A673 (cell line): ENCODE data around the gene PRKG1. TPM values are rescaled to one million over a fixed set of nuclear protein-coding genes. Genes with fewer than 3 reads are reported as not detected.

Experiments used
- BruUV-seq: library from RNA; stranded (reverse); fragments of 400-500 nt; replicated peaks from 2 replicates; lab custom pipeline; 2021; lab: Mats Ljungman, UMichigan
- CTCF ChIA-PET: fragments of 300-600 bp; sonication (Branson Sonifier 250); formaldehyde crosslinking; loops from one replicate; lab custom pipeline; 2022; ENCODE audit warnings: antibody characterized with exemption; lab: Charles Lee
- POLR2A ChIA-PET: fragments of 300-600 bp; sonication (Branson Sonifier 250); formaldehyde crosslinking; loops from one replicate; lab custom pipeline; 2022; ENCODE audit warnings: antibody characterized with exemption; ENCODE audit not compliant: low non-redundant PET; lab: Charles Lee
- DNase-seq: peaks from one replicate; pipeline ENCODE4 v3.0.0-alpha.2; 2015; ENCODE audit warnings: low spot score
- H3K27ac ChIP-seq: fragments of 200-600 bp; sonication (generic); 2 replicates; pipeline ENCODE4 v1.5.1; 2016; ENCODE audit warnings: mixed run types, low read depth, mild to moderate bottlenecking, mixed read lengths, antibody characterized with exemption, low read length; ENCODE audit not compliant: poor library complexity, severe bottlenecking
- H3K27me3 ChIP-seq: fragments of 200-600 bp; sonication (generic); replicated peaks from 2 replicates; pipeline ENCODE4 v1.6.1; 2017; ENCODE audit warnings: mixed run types, low read depth, mild to moderate bottlenecking, mixed read lengths, antibody characterized with exemption, low read length; ENCODE audit not compliant: insufficient read depth, poor library complexity
- H3K36me3 ChIP-seq: fragments of 200-600 bp; sonication (generic); 2 replicates; pipeline ENCODE4 v1.6.1; 2016; ENCODE audit warnings: mixed run types, mild to moderate bottlenecking, mixed read lengths, antibody characterized with exemption, low read length; ENCODE audit not compliant: insufficient read depth, poor library complexity, severe bottlenecking
- H3K4me1 ChIP-seq: fragments of 200-600 bp; sonication (generic); 2 replicates; pipeline ENCODE4 v1.6.1; 2017; ENCODE audit warnings: mixed run types, mild to moderate bottlenecking, mixed read lengths, antibody characterized with exemption, low read length; ENCODE audit not compliant: insufficient read depth, poor library complexity, severe bottlenecking
- H3K4me3 ChIP-seq: fragments of 200-600 bp; sonication (generic); 2 replicates; pipeline ENCODE4 v1.5.1; 2016; ENCODE audit warnings: low read depth, mixed run types, mild to moderate bottlenecking, mixed read lengths, low read length; ENCODE audit not compliant: poor library complexity, severe bottlenecking
- H3K9me3 ChIP-seq: fragments of 200-600 bp; sonication (generic); 2 replicates; pipeline ENCODE4 v1.6.1; 2016; ENCODE audit warnings: mixed run types, low read depth, mild to moderate bottlenecking, mixed read lengths, antibody characterized with exemption, low read length; ENCODE audit not compliant: poor library complexity, severe bottlenecking
- EZH2 ChIP-seq: fragments of 200-600 bp; sonication (generic); IDR thresholded peaks from 2 replicates; pipeline ENCODE4 v1.6.1; 2017; ENCODE audit warnings: borderline replicate concordance, low read depth, mild to moderate bottlenecking, mixed read lengths, antibody characterized with exemption, low read length; ENCODE audit not compliant: poor library complexity, severe bottlenecking
- intact Hi-C: fragments of 100-400 bp; cut with micrococcal nuclease; formaldehyde crosslinking; loops from one replicate; pipeline ENCODE4 v1.10.0; 2022; ENCODE audit not compliant: unreplicated experiment
- total RNA-seq: library from RNA; stranded (reverse); gene quantifications from 2 replicates; pipeline ENCODE4 v1.2.3, GENCODE V29; 2021
- TF ChIP-seq, protein P1 (sequence below): fragments of 300-800, 200-600 bp; sonication (generic); conservative IDR thresholded peaks from 2 replicates; pipeline ENCODE4 v1.5.1; 2017; ENCODE audit warnings: low read depth, mild to moderate bottlenecking, antibody characterized with exemption, low read length, moderate library complexity, mixed read lengths

Gene PRKG1
- total RNA-seq, 1 experiment from 2014 or later: 0.58 TPM

DNA sequence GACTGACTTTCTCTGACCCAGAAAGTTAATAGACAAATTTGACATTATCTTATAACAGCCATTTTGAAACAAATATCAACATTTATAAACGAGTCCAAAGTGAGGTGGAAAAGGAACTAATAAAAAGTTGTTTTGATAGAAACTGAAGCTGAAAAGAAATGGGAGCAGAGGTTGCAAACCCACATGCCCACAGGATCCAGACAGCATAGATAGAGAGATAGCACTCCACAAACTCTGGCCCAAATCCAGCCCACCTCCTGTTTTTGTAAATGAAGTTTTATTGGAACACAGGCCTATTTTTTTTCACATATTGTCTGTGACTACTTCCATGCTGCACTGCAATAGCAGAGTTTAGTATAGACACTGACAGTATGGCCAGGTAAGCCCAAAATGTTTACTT lies 171.9 kb downstream of the PRKG1 start:
- ChIA-PET CTCF (no interaction called here), POLR2A (no interaction called here)
- no peak for DNase-seq
- Histone ChIP-seq H3K27ac (no peak overlapping the region), H3K4me3 (no peak overlapping the region), H3K27me3 (no peaks in the 10 kb centered on the region), H3K9me3 (no peaks in the 10 kb centered on the region), H3K36me3 (no peaks in the 10 kb centered on the region), H3K4me1 (no peaks in the 10 kb centered on the region)
- no TSS peak for BruUV-seq
- TF ChIP-seq EZH2: no peak
- TF ChIP-seq, protein P1, sequence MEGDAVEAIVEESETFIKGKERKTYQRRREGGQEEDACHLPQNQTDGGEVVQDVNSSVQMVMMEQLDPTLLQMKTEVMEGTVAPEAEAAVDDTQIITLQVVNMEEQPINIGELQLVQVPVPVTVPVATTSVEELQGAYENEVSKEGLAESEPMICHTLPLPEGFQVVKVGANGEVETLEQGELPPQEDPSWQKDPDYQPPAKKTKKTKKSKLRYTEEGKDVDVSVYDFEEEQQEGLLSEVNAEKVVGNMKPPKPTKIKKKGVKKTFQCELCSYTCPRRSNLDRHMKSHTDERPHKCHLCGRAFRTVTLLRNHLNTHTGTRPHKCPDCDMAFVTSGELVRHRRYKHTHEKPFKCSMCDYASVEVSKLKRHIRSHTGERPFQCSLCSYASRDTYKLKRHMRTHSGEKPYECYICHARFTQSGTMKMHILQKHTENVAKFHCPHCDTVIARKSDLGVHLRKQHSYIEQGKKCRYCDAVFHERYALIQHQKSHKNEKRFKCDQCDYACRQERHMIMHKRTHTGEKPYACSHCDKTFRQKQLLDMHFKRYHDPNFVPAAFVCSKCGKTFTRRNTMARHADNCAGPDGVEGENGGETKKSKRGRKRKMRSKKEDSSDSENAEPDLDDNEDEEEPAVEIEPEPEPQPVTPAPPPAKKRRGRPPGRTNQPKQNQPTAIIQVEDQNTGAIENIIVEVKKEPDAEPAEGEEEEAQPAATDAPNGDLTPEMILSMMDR: no peak
- intact Hi-C loops: no loop called here

DNA sequence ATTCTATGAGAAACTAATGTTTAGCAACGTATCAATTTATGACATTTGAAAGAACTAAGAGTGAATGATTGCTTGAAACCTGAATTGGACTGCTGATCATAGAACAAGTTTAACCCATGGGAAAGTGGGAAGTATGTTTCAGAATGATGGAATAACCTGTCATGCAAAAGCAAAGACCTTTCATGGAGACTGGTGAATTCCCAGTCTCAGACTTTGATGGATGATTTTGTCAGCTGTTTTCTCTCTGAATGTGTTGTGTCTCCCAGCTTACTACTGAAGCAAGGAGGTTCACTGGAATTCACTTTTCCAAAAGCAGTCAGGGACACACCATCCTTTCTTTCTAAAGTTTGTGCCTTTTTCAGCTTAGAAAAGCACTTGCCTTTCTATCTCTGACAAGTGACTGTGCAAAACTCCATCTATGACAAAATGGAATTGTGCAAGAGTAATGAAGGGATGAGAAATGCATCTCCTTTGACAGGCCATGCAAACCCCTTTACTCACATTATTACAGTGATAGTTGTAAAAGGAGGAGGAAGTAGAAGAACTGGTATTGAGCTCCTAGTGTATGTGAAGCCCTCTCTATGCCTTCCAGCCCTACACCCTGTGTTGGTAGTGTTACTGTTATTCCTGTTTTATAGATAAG lies 176.1 kb downstream of the PRKG1 start:
- DNase-seq: no peak
- TF ChIP-seq, protein P1: no peak
- no peak for TF ChIP-seq EZH2
- Histone ChIP-seq H3K36me3 (no peaks in the 10 kb centered on the region), H3K27ac (no peak overlapping the region), H3K9me3 (no peaks in the 10 kb centered on the region), H3K4me1 (no peaks in the 10 kb centered on the region), H3K4me3 (no peak overlapping the region), H3K27me3 (no peaks in the 10 kb centered on the region)
- CTCF ChIA-PET: no interaction called here
- POLR2A ChIA-PET: no interaction called here
- no TSS peak for BruUV-seq
- intact Hi-C loops: no loop called here

DNA sequence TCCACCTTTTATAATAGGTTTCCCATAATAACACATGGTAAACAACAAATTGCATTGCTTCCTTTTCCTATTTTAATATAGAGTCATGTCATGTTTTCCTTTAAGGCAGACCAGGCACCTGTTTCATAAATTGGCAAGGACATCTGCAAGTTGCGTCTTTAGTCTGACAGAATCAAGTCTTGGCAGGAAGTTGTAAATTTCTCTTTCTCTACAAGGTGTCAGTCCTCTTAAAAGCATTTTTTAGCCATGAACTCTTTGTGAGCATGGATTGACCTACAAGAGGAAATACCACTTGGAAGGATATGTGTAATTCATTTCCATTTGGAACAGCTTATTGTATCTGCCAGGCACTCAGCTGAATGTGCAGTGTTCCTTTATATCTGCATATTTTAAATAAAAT lies 176.8 kb downstream of the PRKG1 start:
- H3K4me3 ChIP-seq: no peak overlapping the region
- H3K9me3 ChIP-seq: no peaks in the 10 kb centered on the region
- H3K36me3 ChIP-seq: no peaks in the 10 kb centered on the region
- CTCF ChIA-PET: no interaction called here
- TF ChIP-seq, protein P1: no peak
- no peak for TF ChIP-seq EZH2
- POLR2A ChIA-PET: no interaction called here
- no peak overlapping the region for H3K27ac ChIP-seq
- no peak for DNase-seq
- BruUV-seq: no TSS peak
- intact Hi-C loops: no loop called here
- H3K4me1 ChIP-seq: no peaks in the 10 kb centered on the region
- H3K27me3 ChIP-seq: no peaks in the 10 kb centered on the region
